CD4-positive, alpha-beta T cell treated with Interleukin-6 at 100 ng/mL for 8 hours (primary cell): Measurements from ENCODE around the gene NAP1L4.

Source experiments
- DNase-seq: peaks from one replicate; pipeline ENCODE4 v3.0.0-alpha.2; 2020; ENCODE audit warnings: mixed read lengths, low spot score

Gene NAP1L4

GRCh38 chr11:3010521-3011275 is 18.6 kb upstream of the NAP1L4 start:
- DNase-seq: no peak

GRCh38 chr11:3010004-3010403 is 17.9 kb upstream of the NAP1L4 start:
- no peak for DNase-seq

- DNase-seq: no peak
Measured at GRCh38 chr11:3009481-3009880, 17.4 kb upstream of the NAP1L4 start.

GRCh38 chr11:3008746-3009336 is 16.7 kb upstream of the NAP1L4 start:
- no peak for DNase-seq

GRCh38 chr11:3007404-3008010 is 15.4 kb upstream of the NAP1L4 start:
- no peak for DNase-seq

GRCh38 chr11:3006505-3007260 is 14.6 kb upstream of the NAP1L4 start:
- DNase-seq: no peak

GRCh38 chr11:3004481-3004880 is 12.4 kb upstream of the NAP1L4 start:
- no peak for DNase-seq

GRCh38 chr11:3003396-3004231 is 11.5 kb upstream of the NAP1L4 start:
- no peak for DNase-seq

- DNase-seq: no peak
Measured at GRCh38 chr11:3002871-3003270, 10.7 kb upstream of the NAP1L4 start.

GRCh38 chr11:3002351-3002861 is 10.3 kb upstream of the NAP1L4 start:
- no peak for DNase-seq

- no peak for DNase-seq
Measured at GRCh38 chr11:3001496-3001895, 9.4 kb upstream of the NAP1L4 start.

GRCh38 chr11:3000032-3000961 is 8.2 kb upstream of the NAP1L4 start:
- no peak for DNase-seq

GRCh38 chr11:2999464-2999998 is 7.4 kb upstream of the NAP1L4 start:
- no peak for DNase-seq

- no peak for DNase-seq
Measured at GRCh38 chr11:2998073-2998850, 6.1 kb upstream of the NAP1L4 start.

- no peak for DNase-seq
Measured at GRCh38 chr11:2997406-2997805, 5.3 kb upstream of the NAP1L4 start.

- no peak for DNase-seq
Measured at GRCh38 chr11:2996976-2997375, 4.8 kb upstream of the NAP1L4 start.

GRCh38 chr11:2995893-2996554 is 3.9 kb upstream of the NAP1L4 start:
- DNase-seq: no peak

- no peak for DNase-seq
Measured at GRCh38 chr11:2995031-2995561, 3.0 kb upstream of the NAP1L4 start.

- DNase-seq: no peak
Measured at GRCh38 chr11:2994336-2994730, 2.2 kb upstream of the NAP1L4 start.
